Measurements from ENCODE around the gene PIEZO2. TPM values are rescaled to one million over a fixed set of nuclear protein-coding genes. Genes with fewer than 3 reads are reported as not detected.

Gene PIEZO2
- total and polyA plus RNA-seq, 8 donors = 0.38 to 11.1 (median 3.0) TPM

DNA sequence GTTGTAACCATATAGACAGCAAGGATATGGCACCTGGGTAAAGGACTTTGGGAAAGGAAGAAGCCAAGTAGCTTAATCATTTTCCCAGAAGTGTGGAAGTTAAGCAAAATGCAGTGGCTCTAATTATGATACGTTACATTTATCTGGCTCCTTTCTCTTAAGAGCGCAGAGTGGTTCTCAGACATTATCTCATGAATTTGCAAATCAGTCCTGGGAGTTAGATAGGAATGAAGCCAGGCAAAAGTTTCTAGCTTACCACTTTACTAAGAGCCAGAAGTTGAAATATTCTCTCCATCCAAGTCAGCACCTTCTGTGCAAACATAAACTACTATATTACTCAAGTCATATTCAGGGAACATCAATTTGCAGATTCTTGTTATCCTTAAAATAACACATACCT lies 10.9 kb upstream of the PIEZO2 start:
- Histone ChIP-seq H3K4me3 (no peak overlapping the region), H3K4me1 (no peaks in the 10 kb centered on the region), H3K9me3 (no peaks in the 10 kb centered on the region), H3K27ac (no peak overlapping the region), H3K36me3 (no peaks in the 10 kb centered on the region), H3K27me3 (no peaks in the 10 kb centered on the region)
- TF ChIP-seq, protein P1, sequence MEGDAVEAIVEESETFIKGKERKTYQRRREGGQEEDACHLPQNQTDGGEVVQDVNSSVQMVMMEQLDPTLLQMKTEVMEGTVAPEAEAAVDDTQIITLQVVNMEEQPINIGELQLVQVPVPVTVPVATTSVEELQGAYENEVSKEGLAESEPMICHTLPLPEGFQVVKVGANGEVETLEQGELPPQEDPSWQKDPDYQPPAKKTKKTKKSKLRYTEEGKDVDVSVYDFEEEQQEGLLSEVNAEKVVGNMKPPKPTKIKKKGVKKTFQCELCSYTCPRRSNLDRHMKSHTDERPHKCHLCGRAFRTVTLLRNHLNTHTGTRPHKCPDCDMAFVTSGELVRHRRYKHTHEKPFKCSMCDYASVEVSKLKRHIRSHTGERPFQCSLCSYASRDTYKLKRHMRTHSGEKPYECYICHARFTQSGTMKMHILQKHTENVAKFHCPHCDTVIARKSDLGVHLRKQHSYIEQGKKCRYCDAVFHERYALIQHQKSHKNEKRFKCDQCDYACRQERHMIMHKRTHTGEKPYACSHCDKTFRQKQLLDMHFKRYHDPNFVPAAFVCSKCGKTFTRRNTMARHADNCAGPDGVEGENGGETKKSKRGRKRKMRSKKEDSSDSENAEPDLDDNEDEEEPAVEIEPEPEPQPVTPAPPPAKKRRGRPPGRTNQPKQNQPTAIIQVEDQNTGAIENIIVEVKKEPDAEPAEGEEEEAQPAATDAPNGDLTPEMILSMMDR (IDR thresholded peaks at IDR 0.05) = no peak
- 53 to 54% methylated on average over 2 of the region's 2 CpGs for WGBS, 2 donors
- DNase-seq = no peak
- no peak for FAIRE-seq
- ATAC-seq = no peak
- intact Hi-C loops (cut with DNase I) = no loop called here

DNA sequence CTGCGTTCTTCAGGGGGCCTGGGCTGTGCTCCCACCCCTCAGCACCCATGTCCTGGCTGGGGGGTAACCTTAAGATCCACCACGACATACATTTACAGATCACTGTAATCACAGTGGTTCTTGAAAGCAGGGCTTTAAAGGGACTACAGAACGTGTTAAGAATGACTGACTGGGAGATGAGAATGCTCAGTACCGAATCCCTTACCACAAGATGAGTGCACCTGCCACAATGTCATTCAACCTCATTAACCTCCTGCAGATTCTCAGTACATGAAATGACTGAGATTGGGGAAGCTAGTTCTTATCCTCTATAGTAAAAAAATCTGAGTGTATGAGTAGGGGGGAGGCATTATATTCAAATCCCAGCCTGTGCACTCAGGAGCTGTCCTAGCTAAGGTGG lies 10.5 kb upstream of the PIEZO2 start:
- FAIRE-seq (no peak), ATAC-seq (no peak), DNase-seq (no peak)
- 42 to 46% methylated on average over 4 of the region's 4 CpGs for WGBS, 2 donors
- Histone ChIP-seq H3K9me3 (no peaks in the 10 kb centered on the region), H3K27me3 (no peaks in the 10 kb centered on the region), H3K4me1 (no peaks in the 10 kb centered on the region), H3K4me3 (no peak overlapping the region), H3K27ac (no peak overlapping the region), H3K36me3 (no peaks in the 10 kb centered on the region)
- intact Hi-C loops (cut with DNase I) = loop anchor here in 1 of 3 donors (10.0 kb wide), 1 partner anchor 395 kb away; no protein-coding TSS in a partner anchor
- TF ChIP-seq, protein P1 (IDR thresholded peaks at IDR 0.05) = no peak

DNA sequence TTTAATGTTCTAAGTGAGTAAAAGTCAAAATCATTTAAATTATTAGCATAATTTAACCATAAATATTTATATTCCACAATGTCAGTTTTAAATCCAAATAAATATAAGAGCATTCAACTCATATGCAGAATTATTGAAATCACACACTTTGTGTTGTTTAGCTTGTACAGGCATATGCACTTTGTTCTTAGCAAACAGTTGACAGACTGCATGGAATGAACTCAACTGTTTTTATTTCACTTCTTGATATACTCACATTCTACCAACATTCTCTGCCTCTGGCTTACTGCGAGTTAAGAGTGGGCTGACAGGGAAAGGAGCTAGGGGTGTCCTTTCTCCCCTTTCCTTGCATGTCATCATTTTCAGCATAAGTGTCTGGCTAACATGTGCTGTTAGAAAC lies 7.6 kb upstream of the PIEZO2 start:
- TF ChIP-seq, protein P1 (IDR thresholded peaks at IDR 0.05) = no peak
- ATAC-seq = no peak
- no peaks in the 10 kb centered on the region for H3K27me3 ChIP-seq
- H3K36me3 ChIP-seq = no peaks in the 10 kb centered on the region
- intact Hi-C loops (cut with DNase I) = loop anchor here in 1 of 3 donors (10.0 kb wide), 1 partner anchor 392 kb away; no protein-coding TSS in a partner anchor
- H3K4me3 ChIP-seq = no peak overlapping the region
- DNase-seq = no peak
- 39 to 58% methylated on average over 1 of the region's 1 CpG for WGBS, 2 donors
- H3K9me3 ChIP-seq = no peaks in the 10 kb centered on the region
- no peaks in the 10 kb centered on the region for H3K4me1 ChIP-seq
- H3K27ac ChIP-seq = no peak overlapping the region
- FAIRE-seq = no peak

DNA sequence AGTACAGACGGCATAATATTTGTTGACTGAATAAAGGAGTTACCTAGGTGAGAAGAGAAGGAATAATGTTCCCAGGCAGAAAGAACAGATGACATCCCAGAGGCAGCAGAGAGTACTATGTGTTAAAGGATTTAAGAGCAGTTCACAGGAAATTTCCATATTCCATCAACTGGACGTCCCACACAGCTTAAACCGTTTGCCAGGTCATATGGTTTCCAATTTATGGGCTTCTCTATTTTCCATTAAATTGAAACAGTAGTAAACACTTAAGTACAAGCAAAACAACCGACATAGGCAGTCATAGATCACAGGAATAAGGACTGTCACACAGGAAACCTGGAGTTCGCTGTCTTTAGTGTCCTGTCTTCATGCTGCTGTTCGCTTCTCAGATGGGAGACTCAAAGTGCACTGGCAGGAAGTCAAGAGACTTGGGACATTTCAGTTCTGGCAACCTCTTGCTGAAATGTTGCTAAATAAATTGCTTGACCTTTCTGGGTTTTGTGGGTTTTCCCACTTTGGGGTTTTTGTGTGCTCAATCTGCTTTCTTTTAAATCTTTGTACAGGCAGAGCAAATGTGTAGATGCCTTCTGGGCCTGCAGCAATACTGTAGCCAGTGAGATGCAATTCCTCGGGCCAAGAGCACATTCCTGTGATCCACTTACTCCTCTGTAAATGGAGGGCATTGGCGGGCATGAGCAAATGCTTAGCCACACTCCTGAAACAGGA lies 5.8 kb upstream of the PIEZO2 start:
- ATAC-seq (no peak), DNase-seq (no peak), FAIRE-seq (no peak)
- 41 to 60% methylated on average over 8 of the region's 8 CpGs for WGBS, 2 donors
- TF ChIP-seq, protein P1 (IDR thresholded peaks at IDR 0.05) = no peak
- Histone ChIP-seq H3K4me3 (no peak overlapping the region), H3K9me3 (no peaks in the 10 kb centered on the region), H3K36me3 (no peaks in the 10 kb centered on the region), H3K27ac (no peak overlapping the region), H3K27me3 (no peaks in the 10 kb centered on the region), H3K4me1 (no peaks in the 10 kb centered on the region)
- intact Hi-C loops (cut with DNase I) = loop anchor here in 1 of 3 donors (10.0 kb wide), 1 partner anchor 390 kb away; no protein-coding TSS in a partner anchor
